Measurements from ENCODE around the gene PIMREG. TPM values are rescaled to one million over a fixed set of nuclear protein-coding genes. Genes with fewer than 3 reads are reported as not detected.

The PIMREG gene
- polyA plus RNA-seq, 1 donor (not counting 4 experiments of a cell fraction or from before 2014, with no cell fraction given), result 7.5 TPM

DNA sequence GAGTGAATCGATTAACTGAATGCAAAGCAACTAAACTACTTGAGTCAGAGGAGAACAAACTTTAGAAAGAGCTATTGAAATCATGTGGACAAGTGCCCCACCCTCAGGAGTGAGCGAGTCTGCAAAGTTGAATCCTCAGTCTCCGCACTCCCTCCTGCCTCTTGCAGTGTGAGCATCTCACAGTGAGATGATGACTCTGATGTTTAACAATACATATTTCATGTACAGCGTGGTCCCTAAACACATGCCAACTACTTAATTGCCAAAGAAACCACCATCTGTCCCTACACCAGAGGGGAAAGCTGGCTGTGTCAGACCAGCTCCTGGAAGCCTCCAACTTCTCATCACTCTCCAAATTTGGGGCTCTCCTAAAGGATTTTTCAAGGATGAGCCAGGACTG lies 31.2 kb downstream of the PIMREG start:
- peaks cover 2% of the 10 kb centered on the region for H3K9me1 ChIP-seq (ENCODE audit: control insufficient read depth, extremely low read depth, insufficient read depth, low read length)
- dilution Hi-C loops (cut with MboI; ENCODE audit: extremely low pct_ligation_motif_present, low sequenced_read_pairs), result no loop called here
- no peak overlapping the region for H2AFZ ChIP-seq (ENCODE audit: control insufficient read depth, low read length)
- H3K4me1 ChIP-seq (ENCODE audit: control insufficient read depth, extremely low read depth, insufficient read depth, low read length), result peaks cover 52% of the 10 kb centered on the region
- peak overlapping the region; percentile 61 for H3K27ac ChIP-seq (ENCODE audit: control insufficient read depth, insufficient read depth, low read length)
- H3K4me2 ChIP-seq (ENCODE audit: control insufficient read depth, extremely low read depth, insufficient read depth, low read depth, low read length), result peak overlapping the region; percentile 63
- peak overlapping the region; percentile 4 for H3K9ac ChIP-seq (ENCODE audit: control insufficient read depth, extremely low read depth, insufficient read depth, low read length)
- H4K20me1 ChIP-seq (ENCODE audit: control insufficient read depth, extremely low read depth, insufficient read depth, low read length), result peaks cover 3% of the 10 kb centered on the region
- no peak overlapping the region for H3K4me3 ChIP-seq (ENCODE audit: control insufficient read depth in 2 of 3, extremely low read depth in 1 of 3, insufficient read depth in 2 of 3, low read depth in 1 of 3, low read length in 3 of 3)
- peaks cover 1 to 6% of the 10 kb centered on the region in 2 experiments for H3K36me3 ChIP-seq (ENCODE audit: control insufficient read depth in 2 of 2, extremely low read depth in 1 of 2, insufficient read depth in 2 of 2, low read length in 2 of 2)
- H3K27me3 ChIP-seq (ENCODE audit: control insufficient read depth, extremely low read depth, insufficient read depth, low read length), result no peaks in the 10 kb centered on the region
- H3K9me3 ChIP-seq (ENCODE audit: control insufficient read depth, low read depth, low read length), result no peaks in the 10 kb centered on the region
- H3K79me2 ChIP-seq (ENCODE audit: control insufficient read depth, insufficient read depth, low read length), result no peaks in the 10 kb centered on the region
- no peak for TF ChIP-seq EZH2 (IDR thresholded peaks at IDR 0.05; ENCODE audit: low read length)
- TF ChIP-seq, protein P1, sequence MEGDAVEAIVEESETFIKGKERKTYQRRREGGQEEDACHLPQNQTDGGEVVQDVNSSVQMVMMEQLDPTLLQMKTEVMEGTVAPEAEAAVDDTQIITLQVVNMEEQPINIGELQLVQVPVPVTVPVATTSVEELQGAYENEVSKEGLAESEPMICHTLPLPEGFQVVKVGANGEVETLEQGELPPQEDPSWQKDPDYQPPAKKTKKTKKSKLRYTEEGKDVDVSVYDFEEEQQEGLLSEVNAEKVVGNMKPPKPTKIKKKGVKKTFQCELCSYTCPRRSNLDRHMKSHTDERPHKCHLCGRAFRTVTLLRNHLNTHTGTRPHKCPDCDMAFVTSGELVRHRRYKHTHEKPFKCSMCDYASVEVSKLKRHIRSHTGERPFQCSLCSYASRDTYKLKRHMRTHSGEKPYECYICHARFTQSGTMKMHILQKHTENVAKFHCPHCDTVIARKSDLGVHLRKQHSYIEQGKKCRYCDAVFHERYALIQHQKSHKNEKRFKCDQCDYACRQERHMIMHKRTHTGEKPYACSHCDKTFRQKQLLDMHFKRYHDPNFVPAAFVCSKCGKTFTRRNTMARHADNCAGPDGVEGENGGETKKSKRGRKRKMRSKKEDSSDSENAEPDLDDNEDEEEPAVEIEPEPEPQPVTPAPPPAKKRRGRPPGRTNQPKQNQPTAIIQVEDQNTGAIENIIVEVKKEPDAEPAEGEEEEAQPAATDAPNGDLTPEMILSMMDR (optimal IDR thresholded peaks at IDR 0.05 in 1 of 3, IDR thresholded peaks at IDR 0.05 in 1 of 3, conservative IDR thresholded peaks at IDR 0.05 in 1 of 3; ENCODE audit: extremely low read depth in 1 of 3, insufficient read depth in 2 of 3, low read length in 3 of 3), result no peak
- DNase-seq (ENCODE audit: low read depth, low spot score) (no peak), FAIRE-seq (peak; percentile 44)

GRCh38 chr17:6476076-6476809 lies 32.0 kb downstream of the PIMREG start:
- H3K27me3 ChIP-seq (ENCODE audit: control insufficient read depth, extremely low read depth, insufficient read depth, low read length), result no peaks in the 10 kb centered on the region
- H3K27ac ChIP-seq (ENCODE audit: control insufficient read depth, insufficient read depth, low read length), result no peak overlapping the region
- H3K79me2 ChIP-seq (ENCODE audit: control insufficient read depth, insufficient read depth, low read length), result no peaks in the 10 kb centered on the region
- H3K9me1 ChIP-seq (ENCODE audit: control insufficient read depth, extremely low read depth, insufficient read depth, low read length), result peaks cover 2% of the 10 kb centered on the region
- dilution Hi-C loops (cut with MboI; ENCODE audit: extremely low pct_ligation_motif_present, low sequenced_read_pairs), result no loop called here
- peaks cover 3% of the 10 kb centered on the region for H4K20me1 ChIP-seq (ENCODE audit: control insufficient read depth, extremely low read depth, insufficient read depth, low read length)
- H3K4me1 ChIP-seq (ENCODE audit: control insufficient read depth, extremely low read depth, insufficient read depth, low read length), result peaks cover 50% of the 10 kb centered on the region
- FAIRE-seq, result peak; percentile 26
- no peak for DNase-seq (ENCODE audit: low read depth, low spot score)
- no peak overlapping the region for H3K4me3 ChIP-seq (ENCODE audit: control insufficient read depth in 2 of 3, extremely low read depth in 1 of 3, insufficient read depth in 2 of 3, low read depth in 1 of 3, low read length in 3 of 3)
- no peak overlapping the region for H3K9ac ChIP-seq (ENCODE audit: control insufficient read depth, extremely low read depth, insufficient read depth, low read length)
- no peaks in the 10 kb centered on the region for H3K9me3 ChIP-seq (ENCODE audit: control insufficient read depth, low read depth, low read length)
- peaks cover 0 to 1% of the 10 kb centered on the region in 2 experiments for H3K36me3 ChIP-seq (ENCODE audit: control insufficient read depth in 2 of 2, extremely low read depth in 1 of 2, insufficient read depth in 2 of 2, low read length in 2 of 2)
- H2AFZ ChIP-seq (ENCODE audit: control insufficient read depth, low read length), result no peak overlapping the region
- TF ChIP-seq, protein P1 (optimal IDR thresholded peaks at IDR 0.05 in 1 of 3, IDR thresholded peaks at IDR 0.05 in 1 of 3, conservative IDR thresholded peaks at IDR 0.05 in 1 of 3; ENCODE audit: extremely low read depth in 1 of 3, insufficient read depth in 2 of 3, low read length in 3 of 3), result no peak
- TF ChIP-seq EZH2 (IDR thresholded peaks at IDR 0.05; ENCODE audit: low read length), result no peak
- no peak overlapping the region for H3K4me2 ChIP-seq (ENCODE audit: control insufficient read depth, extremely low read depth, insufficient read depth, low read depth, low read length)
